Measurements from ENCODE around the gene ZNF141. TPM values are rescaled to one million over a fixed set of nuclear protein-coding genes. Genes with fewer than 3 reads are reported as not detected.
"Not testable (repeated sequence)": the region's sequence is repeated elsewhere in the genome, so short reads cannot be mapped to it uniquely, and the experiment has no call there.

ZNF141 gene
- total RNA-seq: 2.2 and 8.5 TPM in 2 replicates

DNA sequence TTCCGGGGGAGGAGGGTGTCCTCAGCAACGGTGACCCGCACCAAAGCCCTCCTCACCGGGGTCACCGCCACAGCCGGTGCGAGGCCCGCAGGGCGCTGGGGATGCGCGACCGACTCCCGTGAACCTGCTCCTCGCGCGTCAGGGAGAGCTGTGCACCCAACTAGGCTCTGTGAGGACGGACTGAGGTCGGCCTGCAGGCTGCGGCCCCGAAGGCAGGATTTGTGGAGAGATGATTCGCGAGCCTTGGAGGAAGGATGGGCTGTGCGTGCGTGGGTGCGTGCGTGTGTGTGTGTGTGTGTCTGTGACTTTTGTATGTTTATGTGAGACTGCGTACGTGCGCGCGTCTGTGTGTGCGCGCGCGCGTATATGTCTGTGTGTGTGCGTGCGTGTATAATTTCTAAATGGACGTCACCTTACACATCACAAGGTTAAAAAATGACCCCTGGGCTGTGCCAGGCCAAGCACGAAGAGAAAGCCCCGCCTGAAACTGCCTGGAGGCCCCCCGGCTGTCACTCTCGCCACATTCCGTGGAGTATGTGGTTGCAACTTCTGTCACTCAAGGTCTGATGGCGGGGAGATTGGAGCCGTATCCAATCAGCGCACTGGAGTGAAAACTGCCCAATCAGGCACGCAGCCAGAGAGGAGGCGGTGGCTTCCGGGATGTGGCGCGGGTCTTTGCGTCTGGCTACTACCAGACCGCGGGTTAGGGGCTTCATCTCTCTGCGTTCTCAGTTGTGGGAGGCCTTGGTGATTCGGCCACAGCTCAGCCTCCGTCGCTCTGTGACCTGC is at the start of gene ZNF141:
Gene ZNF141, plus strand, starts transcription at position 672 of the 789 bp plus-strand sequence. CDS start 170 bp downstream, outside the sequence.
- peak; percentile 92 for DNase-seq (ENCODE audit: extremely low read depth, low read depth, low spot score)

DNA sequence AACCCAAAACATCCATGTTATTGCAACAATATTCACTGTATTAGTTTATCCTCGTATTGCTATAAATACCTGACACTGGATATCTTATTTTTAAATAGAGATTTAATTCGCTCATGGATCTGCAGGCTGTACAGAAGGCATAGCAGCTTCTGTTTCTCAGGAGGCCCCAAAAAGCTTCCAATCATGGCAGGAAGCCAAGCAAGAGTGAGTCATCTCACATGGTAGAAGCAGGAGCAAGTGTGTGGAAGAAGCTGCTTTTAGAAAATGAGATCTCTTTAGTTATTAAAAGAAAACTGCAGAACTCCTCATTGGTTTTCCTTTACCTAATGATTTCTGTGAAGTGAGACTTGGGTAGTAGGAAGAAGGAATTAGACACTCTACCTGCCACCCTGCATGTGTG is 48.7 kb upstream of the ZNF141 start:
- DNase-seq (ENCODE audit: extremely low read depth, low read depth, low spot score): no peak

DNA sequence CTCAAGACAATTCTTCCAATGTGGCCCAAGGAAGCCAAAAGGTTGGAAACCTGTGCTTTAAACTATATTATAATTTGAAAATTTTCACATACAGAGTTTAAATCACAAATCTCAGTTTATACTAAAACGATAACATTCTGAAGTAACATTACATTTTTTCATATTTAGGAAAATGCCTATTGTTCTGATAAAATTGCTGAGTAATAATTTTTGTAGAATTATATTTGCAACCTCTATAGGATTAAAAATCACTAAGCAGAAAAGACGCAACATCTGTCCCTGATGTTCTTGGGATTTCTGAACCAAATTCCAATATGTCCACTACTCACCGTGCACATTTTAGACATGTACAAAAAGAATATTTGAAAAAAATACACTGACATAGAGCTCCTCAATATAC is 42.9 kb upstream of the ZNF141 start:
- DNase-seq (ENCODE audit: extremely low read depth, low read depth, low spot score): no peak

DNA sequence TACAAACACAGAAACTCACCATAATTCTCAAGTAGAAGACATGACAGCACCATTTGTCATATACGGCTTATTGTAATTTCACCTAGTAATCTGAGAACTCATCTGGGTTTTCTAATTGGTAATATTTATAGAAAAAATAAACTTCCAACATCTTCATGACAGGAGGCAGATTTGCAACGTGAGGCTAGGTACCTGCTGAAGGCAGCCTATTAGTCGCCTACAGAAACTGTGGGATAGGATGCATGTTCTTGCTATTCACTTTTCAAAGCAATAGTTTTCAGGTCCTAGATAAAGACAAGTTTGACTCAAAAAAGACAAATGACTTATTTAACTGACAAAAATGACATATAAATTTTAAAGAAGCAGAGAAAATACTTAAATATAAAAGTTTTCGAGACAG is 35.2 kb upstream of the ZNF141 start:
- DNase-seq (ENCODE audit: extremely low read depth, low read depth, low spot score): no peak

DNA sequence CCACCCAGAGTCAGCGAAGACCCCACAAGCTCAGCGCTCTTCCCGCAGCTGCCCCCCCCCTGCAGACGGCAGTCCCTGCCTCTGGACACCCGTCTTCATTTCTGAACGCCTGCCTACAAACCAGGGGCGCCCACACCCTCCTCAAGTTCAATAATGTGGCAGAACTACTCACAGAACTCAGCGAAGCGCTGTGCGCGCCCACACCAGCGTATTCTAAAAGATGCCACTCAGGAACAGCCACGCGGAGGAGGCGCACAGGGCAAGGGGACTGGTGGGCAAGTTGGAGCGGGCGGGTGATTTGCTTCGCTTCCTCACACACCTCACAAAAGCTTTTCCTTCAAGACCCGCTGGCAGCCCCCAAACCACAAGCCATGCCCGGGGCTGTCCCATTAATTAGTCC is 33.1 kb upstream of the ZNF141 start:
- not testable (repeated sequence) for DNase-seq (ENCODE audit: extremely low read depth, low read depth, low spot score)

DNA sequence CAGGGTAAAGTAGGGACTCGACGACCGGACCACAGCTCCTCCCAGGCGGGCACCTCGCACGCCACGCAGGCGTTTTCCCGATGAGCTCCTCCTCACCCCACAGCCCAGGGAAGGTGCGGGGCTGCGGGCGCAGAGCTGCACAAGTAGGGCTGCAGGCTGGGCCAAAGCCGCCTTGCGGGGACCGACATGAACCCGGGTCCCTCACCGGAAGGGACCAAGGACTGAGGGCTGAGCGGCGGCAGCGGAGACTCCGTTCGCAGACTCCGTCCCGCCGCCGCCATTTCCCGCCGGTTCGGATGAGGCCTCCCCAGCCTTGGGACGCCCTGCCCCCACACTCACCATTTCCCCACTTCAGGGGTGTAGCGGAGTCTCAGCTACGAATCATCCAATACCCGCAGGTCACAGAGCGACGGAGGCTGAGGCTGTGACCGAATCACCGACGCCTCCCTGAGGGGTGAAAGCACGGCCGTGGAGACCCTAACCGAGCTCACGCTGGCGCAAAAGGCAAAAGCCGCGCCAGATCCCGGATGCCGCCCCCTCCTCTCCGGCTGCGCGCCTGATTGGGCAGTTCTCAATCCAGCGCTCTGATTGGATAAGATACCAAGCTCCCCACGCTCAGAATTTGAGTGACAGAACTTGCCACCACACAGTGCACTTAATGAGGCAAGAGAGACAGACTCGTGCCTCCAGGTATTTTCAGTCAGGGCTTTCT is 32.5 kb upstream of the ZNF141 start, which contains the start of gene ZNF732:
Gene ZNF732, minus strand, starts transcription at position 506 of the 712 bp plus-strand sequence. Its CDS starts 164 bp downstream, at position 342.
- DNase-seq (ENCODE audit: extremely low read depth, low read depth, low spot score): peak; percentile 25

DNA sequence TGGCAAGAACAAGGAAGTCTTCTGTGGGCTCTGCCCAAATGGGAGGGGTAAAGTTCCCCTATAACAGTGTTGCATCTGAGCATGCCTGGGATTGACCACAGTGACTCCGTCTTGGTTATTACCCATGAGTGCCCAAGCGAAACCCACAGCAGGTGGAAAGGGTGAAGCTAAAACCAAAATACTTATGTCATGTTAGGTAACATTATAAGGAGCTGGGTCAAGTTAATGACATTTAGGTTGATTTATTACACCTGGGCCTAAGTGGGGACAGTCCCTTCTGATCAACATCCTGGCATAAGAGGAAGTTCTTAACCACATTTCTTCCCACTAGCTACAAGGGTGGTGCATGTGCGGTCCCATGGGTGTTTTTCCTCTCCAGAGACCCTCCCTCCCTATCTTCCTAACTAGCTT is 31.1 kb upstream of the ZNF141 start:
- no peak for DNase-seq (ENCODE audit: extremely low read depth, low read depth, low spot score)

DNA sequence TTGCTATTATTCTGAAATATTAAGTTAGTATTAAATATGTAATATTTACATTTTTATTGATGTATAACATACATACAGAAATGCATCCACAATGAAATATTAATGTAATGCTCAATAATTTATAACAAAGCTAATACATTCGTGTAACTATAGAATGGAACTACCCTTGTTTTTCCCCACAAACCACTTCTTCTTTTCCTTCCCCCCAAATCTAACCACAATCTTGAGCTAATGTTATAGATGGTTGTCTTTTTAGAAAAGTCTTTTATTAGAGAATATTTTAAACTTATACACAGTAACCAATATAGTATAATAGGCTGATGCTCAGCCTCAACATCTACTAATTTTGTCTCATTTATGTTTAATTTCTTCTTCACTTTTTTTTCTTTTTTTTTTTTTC is 27.8 kb upstream of the ZNF141 start:
- no peak for DNase-seq (ENCODE audit: extremely low read depth, low read depth, low spot score)

DNA sequence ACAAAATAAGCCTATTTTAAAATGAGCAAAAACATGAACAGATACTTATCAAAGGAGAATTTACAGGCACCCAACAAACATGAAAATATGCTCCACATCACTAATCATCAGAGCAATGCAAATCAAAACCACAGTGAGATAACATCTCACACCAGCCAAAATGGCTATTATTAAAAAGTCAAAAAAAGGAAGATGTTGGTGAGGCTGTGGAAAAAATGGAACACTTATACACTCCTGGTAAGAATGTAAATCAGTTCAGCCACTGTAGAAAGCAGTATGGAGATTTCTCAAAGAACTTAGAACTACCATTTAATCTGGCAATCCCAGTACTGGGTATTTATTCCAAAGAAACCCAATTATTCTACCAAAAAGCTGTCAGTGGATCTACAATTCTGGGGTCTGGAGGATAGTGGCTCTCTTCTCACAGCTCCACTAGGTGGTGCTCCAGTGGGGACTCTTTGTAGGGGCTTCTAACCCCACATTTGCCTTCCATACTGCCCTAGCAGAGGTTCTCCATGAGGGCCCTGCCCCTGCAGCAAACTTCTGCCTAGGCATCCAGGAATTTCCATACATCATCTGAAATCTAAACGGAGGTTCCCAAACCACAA is 23.2 kb upstream of the ZNF141 start:
- no peak for DNase-seq (ENCODE audit: extremely low read depth, low read depth, low spot score)

DNA sequence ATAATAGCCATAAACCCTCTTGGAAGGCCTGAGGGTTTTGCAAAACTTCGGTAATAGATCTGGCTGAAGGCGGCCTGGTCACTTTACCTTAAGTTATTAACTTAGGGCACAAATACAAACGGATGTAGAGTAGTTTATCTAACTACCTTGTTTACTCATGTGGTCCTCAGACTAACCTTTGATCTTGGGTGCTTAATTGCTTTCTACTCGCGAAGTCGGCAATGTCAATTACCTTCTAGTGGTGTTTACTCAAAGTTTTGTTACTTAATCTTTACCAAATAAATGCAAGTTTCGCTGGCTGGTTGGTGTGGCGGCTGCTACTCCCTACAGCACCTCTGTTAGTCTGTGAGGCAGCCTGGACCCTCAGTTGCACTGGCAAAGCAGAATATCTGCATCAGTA is 8.9 kb upstream of the ZNF141 start:
- DNase-seq (ENCODE audit: extremely low read depth, low read depth, low spot score): no peak

DNA sequence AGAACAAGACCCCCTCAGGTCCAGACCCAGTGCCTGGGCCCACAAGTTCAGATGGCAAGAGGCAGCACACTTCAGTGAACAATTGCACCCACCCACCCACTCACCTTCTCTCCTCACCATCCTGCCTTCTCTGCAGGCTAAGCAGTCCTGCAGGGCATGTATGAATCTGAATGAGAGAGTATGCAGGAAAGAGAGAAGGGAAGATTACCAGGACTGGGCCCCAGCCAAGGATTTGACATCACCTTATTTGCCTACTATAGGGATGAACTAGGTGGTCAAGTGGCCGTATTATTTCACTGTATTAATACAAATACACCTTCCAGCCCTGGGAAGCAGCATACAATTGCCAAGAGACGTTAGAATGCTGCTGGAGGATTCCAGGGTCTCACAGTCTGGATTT is 2.1 kb upstream of the ZNF141 start:
- DNase-seq (ENCODE audit: extremely low read depth, low read depth, low spot score): no peak

DNA sequence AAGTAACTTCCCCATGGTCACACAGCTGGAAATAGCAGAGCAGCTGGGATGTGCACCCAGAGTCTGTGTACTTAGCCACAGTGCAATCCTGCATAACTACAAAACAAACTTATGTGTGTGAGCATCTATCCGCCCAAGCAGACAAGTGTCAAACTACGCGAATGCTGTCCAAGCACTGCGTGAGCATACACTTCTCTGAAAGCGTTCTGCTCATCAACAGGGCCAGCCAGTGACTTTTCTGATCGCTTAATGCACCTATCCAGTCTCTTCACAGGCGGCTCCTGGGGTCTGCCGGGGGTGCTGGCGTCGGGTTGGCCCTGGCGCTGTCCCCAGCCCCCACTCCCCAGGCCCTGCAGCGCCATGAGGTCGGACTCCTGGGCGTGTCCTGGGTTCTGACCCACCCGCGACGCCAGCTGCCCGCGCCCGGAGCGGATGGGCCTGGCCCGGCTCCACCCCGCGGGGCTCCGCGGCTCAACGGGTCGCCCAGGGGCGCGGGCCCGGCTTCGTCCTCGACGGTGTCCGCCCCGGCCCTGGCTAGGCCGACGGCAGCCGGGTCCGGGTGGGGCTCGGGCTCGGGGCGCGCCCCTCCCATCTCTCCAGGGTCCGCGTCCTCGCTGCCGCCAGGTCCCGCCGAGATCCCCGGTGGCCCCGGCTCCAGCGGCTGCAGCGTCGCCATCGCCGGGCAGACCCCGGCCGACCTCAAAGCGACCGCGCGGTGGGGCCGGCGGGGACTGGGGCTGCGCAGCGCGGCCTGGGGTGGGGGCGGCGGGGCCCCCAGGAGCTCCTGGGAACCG is 1.3 kb upstream of the ZNF141 start:
- DNase-seq (ENCODE audit: extremely low read depth, low read depth, low spot score): no peak

DNA sequence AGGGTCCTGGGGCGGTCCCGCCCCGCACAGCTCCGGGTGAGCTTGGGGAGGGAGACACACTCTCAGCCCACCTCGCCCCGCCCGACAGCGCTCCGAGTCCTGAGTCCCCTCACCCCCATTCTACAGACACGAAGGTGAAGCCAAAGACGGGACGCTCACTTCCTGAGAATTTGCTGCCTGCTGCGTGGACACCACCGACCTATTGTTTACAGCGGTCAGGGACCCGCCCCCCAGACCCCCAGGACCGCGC is 796 bp upstream of the ZNF141 start:
- DNase-seq (ENCODE audit: extremely low read depth, low read depth, low spot score): no peak

DNA sequence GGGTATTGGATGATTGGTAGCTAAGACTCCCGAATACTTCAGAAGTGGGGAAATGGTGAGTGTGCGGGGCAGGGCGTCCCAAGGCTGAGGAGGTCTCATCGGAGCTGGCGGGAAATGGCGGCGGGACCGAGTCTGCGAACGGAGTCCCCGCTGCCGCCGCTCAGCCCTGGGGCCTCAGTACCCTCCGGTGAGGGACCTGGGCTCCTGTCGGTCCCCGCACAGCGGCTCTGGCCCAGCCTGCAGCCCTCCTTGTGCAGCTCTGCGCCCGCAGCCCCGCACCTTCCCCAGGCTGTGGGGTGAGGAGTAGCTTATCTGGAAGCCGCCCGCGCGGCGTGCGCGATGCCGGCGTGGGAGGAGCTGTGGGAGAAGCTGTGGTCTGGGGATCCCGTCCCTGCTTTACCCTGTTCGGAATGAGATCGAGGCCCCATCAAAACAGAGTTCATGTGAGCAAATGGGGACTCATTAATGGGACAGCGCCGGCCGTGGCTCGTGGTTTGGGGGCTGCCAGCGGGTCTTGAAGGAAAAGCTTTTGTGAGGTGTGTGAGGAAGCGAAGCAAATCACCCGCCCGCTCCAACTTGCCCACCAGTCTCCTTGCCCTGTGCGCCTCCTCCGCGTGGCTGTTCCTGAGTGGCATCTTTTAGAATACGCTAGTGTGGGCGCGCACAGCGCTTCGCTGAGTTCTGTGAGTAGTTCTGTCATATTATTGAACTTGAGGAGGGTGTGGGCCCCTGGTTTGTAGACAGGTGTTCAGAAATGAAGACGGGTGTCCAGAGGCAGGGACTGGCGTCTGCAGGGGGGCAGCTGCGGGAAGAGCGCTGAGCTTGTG is 531 bp downstream of the ZNF141 start:
- DNase-seq (ENCODE audit: extremely low read depth, low read depth, low spot score): no peak

DNA sequence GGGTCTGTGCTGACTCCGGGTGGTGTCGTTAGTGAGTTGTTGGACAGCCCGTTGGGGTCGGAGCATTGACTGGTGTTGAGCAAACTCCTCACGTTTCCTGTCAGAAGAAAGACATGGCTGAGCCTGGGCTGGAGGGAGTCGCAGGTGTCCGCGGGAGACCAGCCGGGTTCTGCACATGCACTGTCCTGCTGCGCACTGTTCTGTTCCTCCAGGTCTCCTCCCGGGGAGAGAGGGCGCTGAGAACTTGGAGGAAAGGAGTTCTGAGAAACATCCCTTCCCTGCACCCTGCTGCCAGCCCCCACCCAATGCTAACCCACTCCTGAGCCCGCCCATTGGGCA is 1.1 kb downstream of the ZNF141 start:
- DNase-seq (ENCODE audit: extremely low read depth, low read depth, low spot score): no peak

DNA sequence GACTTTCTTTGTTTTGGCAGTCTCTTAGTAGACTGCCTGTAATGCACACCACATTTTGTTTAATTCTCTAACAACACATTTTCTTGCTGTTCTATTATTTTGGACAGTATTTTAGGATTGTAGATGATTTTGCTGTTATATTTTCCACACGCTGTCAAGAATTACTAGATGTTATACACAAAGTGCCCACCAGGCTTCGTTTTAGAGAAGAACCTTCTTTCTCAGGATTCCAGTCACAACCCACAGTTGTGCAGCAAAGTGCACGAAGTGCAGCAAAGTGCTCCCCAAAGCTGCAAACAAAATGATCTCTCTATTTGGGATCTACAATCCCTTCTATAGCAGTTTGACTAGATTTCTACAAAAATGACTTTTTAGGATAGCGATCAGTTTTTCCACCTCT is 2.4 kb downstream of the ZNF141 start:
- DNase-seq (ENCODE audit: extremely low read depth, low read depth, low spot score): no peak

DNA sequence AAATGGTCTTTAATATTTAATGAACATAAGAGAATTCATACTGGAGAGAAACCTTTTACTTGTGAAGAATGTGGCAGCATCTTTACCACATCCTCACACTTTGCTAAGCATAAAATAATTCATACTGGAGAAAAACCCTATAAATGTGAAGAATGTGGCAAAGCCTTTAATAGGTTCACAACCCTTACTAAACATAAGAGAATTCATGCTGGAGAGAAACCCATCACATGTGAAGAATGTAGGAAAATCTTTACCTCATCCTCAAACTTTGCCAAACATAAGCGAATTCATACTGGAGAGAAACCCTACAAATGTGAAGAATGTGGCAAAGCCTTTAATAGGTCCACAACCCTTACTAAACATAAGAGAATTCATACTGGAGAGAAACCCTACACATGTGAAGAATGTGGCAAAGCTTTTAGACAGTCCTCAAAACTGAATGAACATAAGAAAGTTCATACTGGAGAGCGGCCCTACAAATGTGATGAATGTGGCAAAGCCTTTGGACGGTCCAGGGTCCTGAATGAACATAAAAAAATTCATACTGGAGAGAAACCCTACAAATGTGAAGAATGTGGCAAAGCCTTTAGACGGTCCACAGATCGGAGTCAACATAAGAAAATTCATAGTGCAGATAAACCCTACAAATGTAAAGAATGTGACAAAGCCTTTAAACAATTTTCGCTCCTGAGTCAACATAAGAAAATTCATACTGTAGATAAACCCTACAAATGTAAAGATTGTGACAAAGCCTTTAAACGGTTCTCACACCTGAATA is 35.6 kb downstream of the ZNF141 start:
- no peak for DNase-seq (ENCODE audit: extremely low read depth, low read depth, low spot score)

DNA sequence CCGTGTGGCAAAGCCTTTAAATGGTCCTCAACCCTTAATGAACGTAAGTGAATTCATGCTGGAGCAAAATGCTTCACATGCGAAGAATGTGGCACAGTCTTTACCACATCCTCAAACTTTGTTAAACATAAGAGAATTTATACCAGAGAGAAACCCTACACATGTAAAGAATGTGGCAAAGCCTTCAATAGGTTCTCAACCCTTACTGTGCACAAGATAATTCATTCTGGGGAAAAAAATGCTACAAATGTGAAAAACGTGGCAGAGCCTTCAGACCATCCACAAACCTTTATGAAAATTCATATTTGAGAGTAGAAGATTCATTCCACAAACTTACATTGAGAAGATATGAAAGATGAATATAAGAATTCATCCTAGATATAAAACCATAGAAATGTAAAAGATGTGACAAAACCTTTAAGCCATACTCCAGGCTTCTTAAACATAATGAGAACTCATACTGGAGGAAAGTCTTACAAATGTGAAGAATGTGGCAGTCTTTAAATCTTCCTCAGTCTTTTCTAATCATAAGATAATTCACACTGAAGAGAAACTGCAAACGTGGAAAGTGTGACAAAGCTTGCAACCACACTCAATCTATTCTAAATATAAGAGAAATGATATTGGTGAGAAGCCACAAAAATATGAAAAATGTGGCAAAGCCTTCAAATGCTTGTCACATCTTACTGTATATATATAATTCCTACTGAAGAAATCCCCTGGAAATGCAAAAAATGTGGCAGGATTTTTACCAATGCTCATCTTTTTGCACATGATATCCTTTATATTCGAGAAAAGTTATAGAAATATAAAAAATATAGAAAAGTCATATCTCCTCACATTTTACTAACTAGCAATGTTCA is 36.9 kb downstream of the ZNF141 start:
- no peak for DNase-seq (ENCODE audit: extremely low read depth, low read depth, low spot score)
